ENCODE measurements around the gene ITPKA.
"Not testable (repeated sequence)": the region's sequence is repeated elsewhere in the genome, so short reads cannot be mapped to it uniquely, and the experiment has no call there.

DNA sequence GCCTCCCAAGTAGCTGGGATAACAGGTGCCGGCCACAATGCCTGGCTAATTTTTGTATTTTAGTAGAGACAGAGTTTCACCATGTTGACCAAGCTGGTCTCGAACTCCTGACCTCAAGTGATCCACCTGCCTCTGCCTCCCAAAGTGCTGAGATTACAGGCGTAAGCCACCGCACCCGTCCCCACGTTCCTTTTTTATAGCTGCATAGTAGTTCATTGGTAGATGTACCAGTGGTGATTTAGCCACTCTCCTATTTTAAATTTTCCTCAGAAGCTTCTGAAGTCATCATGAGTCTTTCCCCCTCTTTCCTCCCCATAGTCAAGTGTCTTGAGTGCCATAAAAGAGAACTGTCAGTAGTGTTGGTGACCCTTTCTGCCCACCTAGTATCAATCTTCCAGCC lies 24.0 kb upstream of the ITPKA start:
- TF ChIP-seq, protein P1, sequence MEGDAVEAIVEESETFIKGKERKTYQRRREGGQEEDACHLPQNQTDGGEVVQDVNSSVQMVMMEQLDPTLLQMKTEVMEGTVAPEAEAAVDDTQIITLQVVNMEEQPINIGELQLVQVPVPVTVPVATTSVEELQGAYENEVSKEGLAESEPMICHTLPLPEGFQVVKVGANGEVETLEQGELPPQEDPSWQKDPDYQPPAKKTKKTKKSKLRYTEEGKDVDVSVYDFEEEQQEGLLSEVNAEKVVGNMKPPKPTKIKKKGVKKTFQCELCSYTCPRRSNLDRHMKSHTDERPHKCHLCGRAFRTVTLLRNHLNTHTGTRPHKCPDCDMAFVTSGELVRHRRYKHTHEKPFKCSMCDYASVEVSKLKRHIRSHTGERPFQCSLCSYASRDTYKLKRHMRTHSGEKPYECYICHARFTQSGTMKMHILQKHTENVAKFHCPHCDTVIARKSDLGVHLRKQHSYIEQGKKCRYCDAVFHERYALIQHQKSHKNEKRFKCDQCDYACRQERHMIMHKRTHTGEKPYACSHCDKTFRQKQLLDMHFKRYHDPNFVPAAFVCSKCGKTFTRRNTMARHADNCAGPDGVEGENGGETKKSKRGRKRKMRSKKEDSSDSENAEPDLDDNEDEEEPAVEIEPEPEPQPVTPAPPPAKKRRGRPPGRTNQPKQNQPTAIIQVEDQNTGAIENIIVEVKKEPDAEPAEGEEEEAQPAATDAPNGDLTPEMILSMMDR (IDR thresholded peaks at IDR 0.05; ENCODE audit: insufficient read depth, low read length): not testable (repeated sequence)
- not testable (repeated sequence) for TF ChIP-seq GABPA (IDR thresholded peaks at IDR 0.05; ENCODE audit: low read depth); POLR2AphosphoS5 (IDR thresholded peaks at IDR 0.05; ENCODE audit: low read depth); SPI1 (IDR thresholded peaks at IDR 0.05; ENCODE audit: borderline replicate concordance, low read depth)
